GF-D8 (cell line): ENCODE results near the gene ABCC4.

ENCODE experiments used
- DNase-seq: peaks from one replicate; lab custom pipeline; 2025; lab: John Stamatoyannopoulos, UW

The ABCC4 gene

DNA sequence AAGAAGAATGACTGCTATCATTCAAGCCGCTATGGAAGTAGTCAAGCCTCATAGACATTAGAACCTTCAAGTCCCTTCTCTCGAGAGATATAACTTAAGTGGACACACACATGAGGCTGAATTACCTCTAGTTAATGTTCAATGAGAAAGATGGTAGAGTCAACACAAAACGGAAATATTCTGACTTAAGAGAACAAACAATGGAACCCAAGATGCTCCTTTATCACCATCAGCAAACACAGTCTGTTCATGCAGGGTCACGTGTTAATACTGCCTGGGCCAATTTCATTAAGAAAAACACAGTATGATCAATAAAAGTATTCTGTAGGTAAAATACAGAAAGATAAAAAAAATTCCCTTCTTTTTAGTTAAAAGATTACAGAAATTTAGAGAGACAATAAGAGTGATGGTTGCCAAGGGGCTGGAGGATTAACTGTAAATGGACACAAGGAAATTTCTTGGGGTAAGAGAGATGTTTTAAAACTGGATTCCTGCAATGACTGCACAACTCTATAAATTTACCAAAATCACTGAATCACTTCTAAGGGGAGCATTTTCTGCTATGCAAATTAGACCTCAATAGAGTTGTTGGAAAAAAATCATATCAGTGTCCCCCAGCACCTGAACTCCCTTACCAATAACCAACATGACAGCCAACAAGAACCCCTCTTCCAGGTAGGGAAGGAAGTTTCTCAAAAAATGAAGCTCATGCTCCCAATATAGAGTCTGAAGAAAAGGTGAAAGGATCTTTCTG lies 256.6 kb downstream of the ABCC4 start:
- no peak for DNase-seq

GRCh38 chr13:95039415-95039814 lies 261.8 kb downstream of the ABCC4 start:
- no peak for DNase-seq

DNA sequence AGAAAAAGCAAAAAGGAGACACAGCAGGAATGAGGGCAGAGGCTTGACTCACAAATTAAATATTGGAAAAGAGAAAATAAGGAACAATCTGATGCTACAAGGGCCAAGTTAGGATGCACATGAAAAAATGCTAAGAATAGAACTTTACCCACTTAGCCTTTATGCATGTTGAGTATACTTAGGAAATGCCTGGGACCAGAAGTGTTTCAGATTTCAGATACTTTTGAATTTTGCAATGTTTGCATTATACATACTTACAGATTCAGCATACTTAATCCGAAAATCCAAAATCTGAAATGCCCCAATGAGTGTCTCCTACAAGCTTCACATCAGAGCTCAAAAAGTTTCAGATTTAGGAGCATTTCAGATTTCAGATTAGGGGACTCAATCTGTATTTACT lies 262.3 kb downstream of the ABCC4 start:
- no peak for DNase-seq

DNA sequence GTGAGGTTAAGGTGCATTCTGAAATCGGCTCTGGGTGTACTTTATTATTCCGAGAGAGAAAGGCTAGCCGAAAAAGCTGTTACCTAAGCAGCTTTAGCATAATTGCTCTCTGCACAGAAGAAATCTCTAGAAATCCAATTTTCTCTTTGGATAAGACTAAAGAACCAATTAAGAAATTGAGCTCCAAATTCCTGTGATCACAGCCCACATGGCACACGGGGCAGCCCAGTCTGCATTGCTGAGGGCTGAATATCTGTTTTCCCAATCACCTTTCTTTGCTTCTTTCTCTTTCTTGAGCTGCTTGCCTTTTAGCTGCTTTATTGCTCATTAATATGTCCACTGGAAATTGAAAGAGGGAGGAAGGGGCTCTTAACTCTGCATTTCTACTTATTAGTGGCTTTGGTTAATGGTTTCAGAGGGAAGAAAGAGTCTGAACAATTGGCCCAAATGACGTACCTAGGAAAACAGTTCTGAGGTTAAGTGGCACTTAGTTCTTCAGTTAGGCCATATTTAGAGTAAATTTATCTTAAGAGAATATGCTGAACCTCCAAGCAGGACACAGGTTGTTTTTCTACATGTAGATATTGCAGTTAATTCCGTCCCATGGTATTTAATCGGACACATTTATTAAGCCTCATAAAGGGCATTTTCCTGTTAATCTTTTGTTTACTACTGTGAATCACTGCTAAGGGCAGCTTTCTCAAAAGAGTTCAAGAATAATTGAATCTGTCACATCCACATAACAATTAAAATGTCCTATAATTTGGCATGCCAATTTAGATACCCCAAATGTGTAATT lies 265.7 kb downstream of the ABCC4 start:
- no peak for DNase-seq

- no peak for DNase-seq
Measured at GRCh38 chr13:95033890-95034289, 267.4 kb downstream of the ABCC4 start.

- no peak for DNase-seq
Measured at GRCh38 chr13:95032121-95032520, 269.1 kb downstream of the ABCC4 start.

DNA sequence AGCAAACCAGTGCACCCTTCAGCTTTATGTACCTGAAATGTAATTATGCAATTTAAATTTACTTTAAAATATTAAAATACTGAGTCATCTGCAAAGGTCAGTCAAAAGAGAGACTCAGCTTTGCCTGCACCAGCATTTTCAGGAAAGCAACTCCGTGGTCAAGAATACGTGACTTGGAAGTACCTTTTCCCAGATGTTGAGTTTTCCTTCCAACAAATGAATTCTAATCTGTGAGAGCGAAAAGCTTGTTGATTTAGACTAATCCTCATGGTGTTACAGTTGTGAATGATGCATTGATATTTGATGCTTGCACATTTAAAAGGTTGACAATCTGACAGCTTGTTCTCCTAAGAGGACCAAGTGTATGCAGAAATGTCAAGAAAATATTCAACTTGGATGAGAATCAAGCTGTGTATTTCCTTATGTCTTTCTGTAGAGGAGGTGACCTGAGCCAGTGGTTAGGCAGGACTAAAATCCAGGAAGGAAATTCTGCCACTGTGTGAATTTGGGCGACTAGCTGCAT lies 270.4 kb downstream of the ABCC4 start:
- DNase-seq: no peak

GRCh38 chr13:95027638-95028037 lies 273.6 kb downstream of the ABCC4 start:
- no peak for DNase-seq

DNA sequence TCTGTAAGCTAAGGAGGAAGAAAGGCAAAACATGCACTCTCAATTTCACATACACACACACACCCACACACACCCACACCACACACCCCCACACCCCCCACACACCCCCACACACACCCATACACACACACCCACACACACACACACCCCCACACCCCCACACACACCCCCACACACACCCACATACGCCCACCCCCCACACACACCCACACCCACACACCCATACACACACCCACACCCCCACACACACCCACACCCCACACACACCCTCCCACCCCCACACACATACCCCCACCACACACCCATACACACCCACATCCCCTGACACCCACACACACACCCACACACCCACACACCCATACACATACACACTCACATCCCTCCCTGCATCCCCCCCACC lies 276.1 kb downstream of the ABCC4 start:
- DNase-seq: no peak

- no peak for DNase-seq
Measured at GRCh38 chr13:95023405-95023804, 277.8 kb downstream of the ABCC4 start.

- no peak for DNase-seq
Measured at GRCh38 chr13:95020298-95020987, 280.8 kb downstream of the ABCC4 start.

- no peak for DNase-seq
Measured at GRCh38 chr13:95019886-95020285, 281.4 kb downstream of the ABCC4 start.

- no peak for DNase-seq
Measured at GRCh38 chr13:95007322-95007721, 293.9 kb downstream of the ABCC4 start.

- no peak for DNase-seq
Measured at GRCh38 chr13:95005300-95005699, 296.0 kb downstream of the ABCC4 start.

- DNase-seq: no peak
Measured at GRCh38 chr13:95003019-95003813, 298.0 kb downstream of the ABCC4 start.

DNA sequence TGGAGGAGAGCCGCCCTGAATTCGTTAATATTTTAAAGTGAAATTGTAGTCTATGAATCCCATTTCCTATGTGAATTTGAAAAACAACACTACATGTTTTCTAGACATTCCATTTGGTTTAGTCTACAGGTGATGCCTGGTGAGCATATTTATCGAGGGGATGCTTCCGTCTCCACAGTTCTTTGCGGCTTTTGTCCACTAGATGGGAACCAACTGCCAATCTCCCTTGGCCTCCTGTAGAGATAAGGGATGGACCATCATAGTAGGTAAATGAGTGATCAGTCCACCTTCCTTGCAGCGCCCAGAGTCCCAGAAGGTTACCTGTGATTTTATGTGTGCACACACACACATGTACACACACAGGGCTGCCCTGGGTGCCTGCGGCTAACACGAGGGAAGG lies 299.1 kb downstream of the ABCC4 start:
- DNase-seq: no peak

GRCh38 chr13:94999871-95000270 lies 301.4 kb downstream of the ABCC4 start:
- no peak for DNase-seq

DNA sequence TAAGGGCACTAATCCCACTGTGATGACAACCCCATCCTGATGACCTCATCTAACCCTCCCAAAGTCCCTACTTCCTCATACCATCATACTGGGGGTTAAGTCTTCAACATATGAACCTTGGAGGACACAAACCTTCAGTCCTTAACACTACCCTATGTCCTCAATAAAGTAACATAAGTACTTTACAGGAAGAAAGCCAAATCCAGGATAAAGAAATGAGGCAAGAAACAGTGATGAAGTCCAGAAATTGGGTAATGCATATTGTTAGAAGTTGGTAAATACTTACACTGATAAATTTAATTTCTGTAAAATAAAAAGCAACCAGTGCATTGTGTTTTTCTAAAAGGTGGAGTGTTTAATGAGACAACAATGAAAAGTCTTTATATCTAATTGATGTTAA lies 304.1 kb downstream of the ABCC4 start:
- DNase-seq: no peak

DNA sequence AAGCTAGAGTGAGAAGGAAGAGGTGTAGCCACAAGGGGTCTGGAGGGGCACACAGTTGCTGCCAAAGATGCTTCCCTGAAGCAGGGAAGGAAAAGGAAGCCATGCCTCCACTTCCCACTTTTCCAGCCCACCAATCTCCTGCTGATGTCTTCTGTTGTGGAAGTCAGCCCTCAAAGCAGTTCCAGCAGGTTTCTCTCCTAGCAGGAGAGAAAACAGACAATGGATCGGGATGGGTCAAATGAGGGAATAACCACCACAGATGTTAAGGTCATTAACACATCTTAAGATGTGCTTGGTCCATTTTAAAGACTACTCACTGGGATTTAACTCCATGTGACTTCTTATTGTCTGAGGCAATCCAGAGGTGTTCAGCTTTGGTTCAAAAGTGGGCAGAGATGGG lies 304.8 kb downstream of the ABCC4 start:
- DNase-seq: no peak

DNA sequence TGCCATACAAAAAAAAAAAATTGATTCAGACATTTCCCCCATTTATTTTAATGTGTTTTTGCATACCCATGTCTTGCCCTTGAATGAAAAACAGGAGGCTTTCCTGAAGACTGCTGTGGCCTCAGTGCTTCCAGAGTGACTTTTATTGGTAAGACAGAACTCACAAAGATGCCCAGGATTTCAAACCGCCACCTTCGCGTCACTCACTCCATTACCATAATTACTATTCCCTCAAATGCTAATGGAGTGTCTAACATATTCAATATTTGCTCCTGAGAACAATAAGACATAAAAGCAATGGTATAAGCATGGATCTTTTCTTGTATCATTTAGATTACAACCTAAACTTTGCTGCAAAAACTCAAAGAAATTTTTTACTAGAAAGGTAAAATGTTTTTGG lies 306.7 kb downstream of the ABCC4 start:
- DNase-seq: no peak

DNA sequence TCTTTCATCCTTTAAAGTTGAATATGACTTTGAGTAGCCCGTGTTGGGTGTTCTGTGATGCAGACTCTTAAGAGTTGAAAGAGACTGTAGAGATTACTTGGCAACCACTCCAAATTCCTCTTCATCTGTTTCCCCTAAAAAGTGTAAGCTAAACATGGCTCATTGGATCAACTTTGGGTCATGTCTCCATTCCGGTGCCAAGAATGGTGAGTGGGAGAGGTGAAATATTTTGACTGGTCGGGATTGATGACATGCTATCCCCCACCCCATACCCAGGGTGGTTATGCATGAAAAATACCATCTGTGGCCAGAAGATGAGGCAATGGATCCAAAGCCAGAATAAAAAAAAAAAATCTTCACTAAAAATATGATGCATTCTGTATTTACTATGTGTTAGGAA lies 307.6 kb downstream of the ABCC4 start:
- no peak for DNase-seq
